Measurements from ENCODE around the gene HPD.
"Not testable (repeated sequence)": the region's sequence is repeated elsewhere in the genome, so short reads cannot be mapped to it uniquely, and the experiment has no call there.

Gene HPD

GRCh38 chr12:121861636-121862254 is 3.1 kb upstream of the HPD start:
- no peak for DNase-seq (ENCODE audit: low read depth)

- DNase-seq (ENCODE audit: low read depth): not testable (repeated sequence)
Observed at GRCh38 chr12:121860699-121861098, 2.0 kb upstream of the HPD start.

DNA sequence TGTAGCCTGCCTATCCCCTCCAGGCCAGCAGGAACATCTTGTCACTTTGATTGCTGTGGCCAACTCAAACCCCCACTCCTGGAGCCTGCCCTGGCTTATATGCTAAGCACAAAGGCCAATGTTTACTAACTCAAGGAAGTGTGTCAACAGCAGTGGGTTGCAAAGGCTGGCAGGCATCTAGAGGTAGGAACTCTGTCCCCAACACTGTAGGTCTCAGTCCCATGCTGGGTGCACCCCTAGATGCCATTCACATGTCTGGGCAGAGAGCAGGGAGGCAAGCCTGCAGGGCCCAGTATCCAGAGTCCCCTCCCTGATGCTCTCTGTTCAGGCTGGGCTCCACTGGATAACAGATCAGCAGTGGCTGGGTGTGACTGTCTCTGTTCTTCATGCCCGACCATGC is 1.6 kb upstream of the HPD start:
- DNase-seq (ENCODE audit: low read depth): no peak

DNA sequence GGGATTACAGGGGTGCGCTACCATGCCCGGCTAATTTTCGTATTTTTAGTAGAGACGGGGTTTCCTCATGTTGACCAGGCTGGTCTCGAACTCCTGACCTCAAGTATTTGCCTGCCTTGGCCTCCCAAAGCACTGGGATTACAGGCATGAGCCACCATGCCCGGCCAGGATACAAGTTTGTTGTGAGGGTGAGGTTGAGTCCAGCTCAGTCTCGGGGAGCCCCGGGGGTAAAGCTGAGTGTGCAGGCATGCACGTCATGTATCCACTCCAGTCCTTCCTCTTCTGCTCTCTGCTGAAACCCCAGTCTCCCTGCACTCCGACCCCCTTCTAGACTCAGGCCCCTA is 369 bp downstream of the HPD start:
- DNase-seq (ENCODE audit: low read depth): no peak

DNA sequence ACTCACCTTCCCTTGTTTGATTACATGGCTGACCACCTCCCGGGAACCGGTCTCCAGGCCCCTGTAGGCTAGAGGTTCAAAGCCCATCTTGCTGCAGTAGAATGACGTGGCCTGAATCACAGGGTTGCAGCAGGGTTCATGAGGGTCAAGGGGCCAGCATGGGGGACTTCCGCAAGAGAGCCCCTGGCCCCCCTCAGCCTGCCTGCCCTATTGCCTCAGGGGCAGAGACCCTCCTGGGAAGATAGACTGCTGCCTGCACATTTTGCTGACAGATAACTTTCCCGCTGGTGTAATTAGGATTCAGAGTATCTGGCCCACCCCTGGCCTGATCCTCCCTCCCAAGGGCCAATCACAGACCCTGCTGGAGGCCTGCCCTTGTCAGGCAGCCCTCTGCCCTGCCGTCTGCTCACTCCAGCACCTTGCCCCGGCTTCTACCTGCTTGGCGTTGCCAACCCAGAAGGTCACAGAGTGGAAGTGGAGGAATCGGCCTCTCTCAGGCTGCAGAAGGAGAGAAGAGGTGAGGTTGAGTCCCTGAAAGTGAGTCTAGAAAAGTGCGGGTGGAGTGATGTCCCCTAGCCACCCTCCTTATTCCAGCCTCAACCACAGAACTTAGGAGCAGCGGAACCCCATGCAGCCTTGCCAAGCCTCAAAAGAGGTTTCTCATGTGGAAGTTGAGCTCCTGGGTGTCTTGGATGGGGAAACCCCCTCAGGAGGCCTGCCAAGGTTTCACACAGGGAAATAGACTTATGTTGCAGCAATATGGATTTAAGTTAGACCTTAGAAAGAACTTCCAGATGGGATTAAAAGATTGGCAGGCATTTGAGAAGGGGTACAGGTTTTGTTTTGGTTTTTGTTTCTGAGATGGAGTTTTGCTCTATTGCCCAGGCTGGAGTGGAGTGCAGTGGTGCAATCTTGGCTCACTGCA is 1.1 kb downstream of the HPD start:
- no peak for DNase-seq (ENCODE audit: low read depth)

DNA sequence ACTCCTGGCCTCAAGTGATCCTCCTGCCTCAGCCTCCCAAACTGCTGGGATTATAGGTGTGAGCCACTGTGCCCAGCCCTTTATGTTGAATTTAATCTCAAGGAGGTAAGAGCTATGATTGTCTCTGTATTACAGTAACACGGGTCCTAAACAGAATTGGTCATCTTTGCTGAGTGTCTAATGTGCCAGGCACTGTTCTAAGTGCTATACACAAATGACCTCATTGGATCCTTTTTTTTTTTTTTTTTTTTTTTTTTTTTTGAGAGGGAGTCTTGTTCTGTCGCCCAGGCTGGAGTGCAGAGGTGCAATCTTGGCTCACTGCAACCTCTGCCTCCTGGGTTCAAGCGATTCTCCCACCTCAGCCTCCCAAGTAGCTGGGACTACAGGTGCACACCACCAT is 6.3 kb downstream of the HPD start:
- not testable (repeated sequence) for DNase-seq (ENCODE audit: low read depth)

DNA sequence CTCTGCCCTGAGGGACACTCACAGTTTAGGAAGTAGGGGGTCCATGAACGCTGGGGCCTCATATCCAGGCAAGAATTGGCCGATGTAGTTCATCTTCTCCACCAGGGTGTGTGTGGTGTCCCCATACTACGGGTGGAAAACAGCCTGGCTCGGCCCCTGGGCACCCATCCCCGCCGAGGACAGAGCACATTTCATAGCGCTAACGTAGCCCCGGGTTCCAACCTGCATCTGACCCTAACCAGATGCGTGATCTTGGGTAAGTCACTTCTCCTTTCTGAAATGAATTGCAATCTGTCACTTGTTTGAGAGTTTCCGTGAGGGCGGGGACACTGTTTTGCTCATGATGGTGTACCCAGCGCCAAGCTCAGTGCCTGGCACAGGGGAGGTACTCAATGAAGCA is 9.0 kb downstream of the HPD start:
- no peak for DNase-seq (ENCODE audit: low read depth)

DNA sequence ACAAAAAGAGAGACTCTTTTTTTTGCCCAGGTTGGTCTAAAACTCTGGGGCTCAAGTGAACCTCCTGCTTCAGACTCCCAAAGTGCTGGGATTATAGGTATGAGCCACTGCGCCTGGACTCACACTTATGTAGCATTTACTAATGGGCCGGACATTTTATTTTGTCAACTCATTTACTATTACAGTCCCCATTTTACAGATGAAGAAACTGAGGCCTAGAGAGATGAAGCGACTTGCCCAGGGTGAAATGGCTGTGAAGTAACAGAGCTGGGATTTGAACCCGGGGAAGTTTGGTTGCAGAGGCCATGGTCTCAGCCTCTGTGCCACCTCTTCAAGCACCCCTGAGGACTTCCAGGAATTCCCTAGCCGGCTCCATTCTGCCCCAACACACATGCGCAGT is 9.4 kb downstream of the HPD start:
- DNase-seq (ENCODE audit: low read depth): no peak

DNA sequence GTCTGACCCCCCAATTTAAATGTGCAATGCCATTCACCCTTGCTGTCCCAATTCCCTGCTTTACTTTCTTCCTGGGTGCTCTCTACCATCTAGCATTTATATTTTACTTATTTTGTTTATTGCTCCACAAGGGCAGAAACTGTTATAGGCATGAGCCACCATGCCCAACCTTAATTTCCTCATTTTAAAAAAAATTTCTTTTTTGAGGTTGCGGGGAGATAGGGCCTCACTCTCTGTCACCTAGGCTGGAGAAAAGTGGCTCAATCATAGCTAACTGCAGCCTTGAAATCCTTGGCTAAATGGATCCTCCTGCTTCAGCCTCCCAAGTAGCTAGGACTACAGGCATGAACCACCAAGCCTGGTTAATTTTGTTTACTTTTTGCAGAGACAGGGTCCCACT is 13.0 kb downstream of the HPD start:
- DNase-seq (ENCODE audit: low read depth): no peak

DNA sequence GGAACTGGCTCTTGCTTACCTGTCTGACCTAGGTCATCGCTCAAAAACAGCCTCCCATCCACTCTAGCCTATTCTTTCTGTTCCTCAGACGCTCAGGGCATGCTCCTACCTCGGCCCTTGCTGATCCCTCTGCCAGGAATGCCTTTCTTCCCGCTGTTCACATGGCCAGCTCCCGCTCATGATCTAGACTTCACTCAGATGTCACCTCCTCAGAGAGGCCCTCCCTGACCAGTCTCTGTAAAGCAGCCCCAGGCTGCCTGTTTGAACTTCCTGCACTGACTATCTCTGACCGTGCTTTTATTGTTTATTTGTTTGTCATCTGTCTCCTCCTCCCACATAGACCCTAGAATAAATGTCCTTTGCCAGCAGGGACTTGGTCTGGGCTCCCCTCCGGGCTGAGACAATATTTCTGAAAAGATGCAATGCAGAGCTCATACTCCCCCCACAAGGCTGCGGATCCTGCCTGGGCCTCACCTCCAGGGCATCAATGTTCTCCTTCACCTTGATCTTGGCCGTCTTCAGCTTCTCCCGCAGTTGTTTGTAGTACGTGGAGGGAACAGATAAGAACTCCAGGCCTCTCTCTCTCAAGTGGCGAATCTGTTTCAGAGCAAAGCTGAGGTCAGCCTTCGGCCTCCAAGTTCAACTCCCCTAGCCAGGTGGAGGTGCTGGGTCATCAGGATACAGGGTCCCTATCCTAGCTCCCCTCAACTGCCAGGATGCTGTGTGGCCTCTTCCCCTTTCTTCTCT is 15.2 kb downstream of the HPD start:
- DNase-seq (ENCODE audit: low read depth): no peak

DNA sequence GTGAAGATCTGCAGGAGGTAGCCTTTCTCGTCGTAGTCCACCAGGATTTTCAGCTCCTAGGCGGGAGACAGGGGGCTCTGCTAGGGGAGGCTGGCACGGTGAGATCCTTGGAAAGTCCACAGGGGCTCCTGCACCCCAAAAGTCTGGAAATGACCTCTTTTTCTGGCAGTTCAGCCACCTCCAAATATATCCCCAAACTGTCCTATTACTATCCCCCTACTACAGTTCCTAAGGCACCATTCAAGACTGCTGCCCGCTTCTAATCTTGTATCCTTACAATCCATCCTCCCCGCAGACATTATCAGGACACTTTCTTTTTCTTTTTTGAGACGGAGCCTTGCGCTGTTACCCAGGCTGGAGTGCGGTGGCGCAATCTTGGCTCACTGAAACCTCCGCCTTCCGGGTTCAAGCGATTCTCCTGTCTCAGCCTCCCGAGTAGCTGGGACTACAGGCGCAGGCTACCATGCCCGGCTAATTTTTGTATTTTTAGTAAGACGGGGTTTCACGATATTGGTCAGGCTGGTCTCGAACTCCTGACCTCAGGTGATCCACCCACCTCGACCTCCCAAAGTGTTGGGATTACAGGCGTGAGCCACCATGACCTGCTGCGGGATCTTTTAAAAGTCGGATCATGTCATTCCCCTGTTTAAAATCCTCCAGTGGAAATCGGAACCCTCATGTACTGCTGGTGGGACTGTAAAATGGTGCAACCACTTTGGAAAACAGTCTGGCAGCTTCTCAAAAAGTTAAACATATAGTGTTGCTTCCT is 18.5 kb downstream of the HPD start:
- DNase-seq (ENCODE audit: low read depth): no peak

DNA sequence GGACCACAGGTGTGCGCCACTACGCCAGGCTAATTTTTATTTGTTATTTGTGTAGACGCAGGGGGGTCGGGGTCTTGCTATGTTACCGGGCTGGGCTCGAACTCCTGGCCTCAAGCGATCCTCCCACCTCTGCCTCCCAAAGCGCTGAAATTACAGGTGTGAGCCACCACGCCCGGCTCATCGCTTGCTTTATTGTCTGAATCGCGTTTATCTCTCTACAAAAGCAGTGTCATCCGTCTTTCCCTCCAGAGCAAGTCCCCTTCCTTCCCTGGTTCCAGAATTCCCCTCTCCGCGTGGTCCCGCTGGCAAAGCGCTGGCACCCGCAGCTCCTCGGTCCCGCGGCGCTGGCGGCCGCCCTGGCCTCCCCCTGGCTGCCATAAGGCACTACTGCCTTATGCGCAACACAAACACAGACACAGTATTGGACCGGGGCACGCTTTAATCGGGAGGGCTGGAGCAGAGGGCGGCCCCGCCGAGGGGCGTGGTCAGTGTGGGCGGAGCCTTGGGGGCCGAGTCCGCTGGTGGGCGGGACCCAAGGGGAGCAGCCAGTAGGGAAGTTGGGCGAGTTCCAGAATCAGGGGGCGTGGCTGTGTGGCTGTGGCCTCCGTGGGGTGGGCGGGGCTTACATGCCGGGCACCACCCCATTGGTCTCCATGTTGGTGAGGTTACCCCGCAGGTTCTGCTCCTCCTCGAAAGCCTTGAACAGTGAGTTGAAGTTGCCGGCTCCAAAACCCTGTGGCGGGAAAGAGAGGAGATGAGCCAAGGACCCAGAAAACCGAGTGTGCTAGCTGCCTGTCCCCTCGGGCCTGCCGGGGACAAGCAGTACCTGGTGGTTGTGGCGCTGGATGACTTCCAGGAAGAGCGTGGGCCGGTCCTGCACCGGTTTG is 19.3 kb downstream of the HPD start:
- DNase-seq (ENCODE audit: low read depth): peak; percentile 99

- DNase-seq (ENCODE audit: low read depth): no peak
Observed at GRCh38 chr12:121838126-121838525, 20.5 kb downstream of the HPD start.

- no peak for DNase-seq (ENCODE audit: low read depth)
Observed at GRCh38 chr12:121837680-121838079, 21.0 kb downstream of the HPD start.

DNA sequence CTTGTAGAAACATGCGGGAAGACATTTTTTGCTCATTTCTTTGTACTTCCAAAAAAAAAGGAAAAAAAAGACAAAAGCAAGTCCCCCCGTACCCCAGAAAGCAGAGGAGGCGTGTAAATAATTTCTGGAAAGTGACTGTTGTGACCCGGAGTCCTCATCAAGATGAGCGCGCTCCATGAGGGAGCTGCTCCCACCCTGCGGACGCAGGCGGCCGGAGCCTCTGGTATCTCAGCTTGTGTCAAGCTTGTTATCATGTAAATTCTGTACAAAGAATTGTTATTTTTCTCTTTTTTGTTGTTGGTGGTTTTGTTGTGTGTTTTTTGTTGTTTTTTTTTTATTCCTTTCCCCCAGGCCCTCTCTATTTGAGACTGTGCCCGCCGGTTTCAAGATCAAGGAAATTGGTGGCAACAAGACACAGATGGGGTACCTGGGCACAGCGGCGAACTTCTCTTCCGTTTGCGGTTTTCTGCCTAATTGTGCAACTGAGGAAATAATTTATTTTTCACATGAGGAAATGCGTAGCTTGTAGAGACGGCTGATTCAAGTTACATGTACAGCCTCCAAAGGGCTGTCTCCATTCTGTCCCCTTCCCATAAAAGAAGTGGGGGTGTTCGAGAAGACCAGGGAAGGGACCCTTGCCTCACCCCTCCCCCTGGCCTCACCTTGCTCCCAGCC is 27.0 kb downstream of the HPD start:
- no peak for DNase-seq (ENCODE audit: low read depth)

- no peak for DNase-seq (ENCODE audit: low read depth)
Observed at GRCh38 chr12:121830588-121831265, 27.9 kb downstream of the HPD start.

DNA sequence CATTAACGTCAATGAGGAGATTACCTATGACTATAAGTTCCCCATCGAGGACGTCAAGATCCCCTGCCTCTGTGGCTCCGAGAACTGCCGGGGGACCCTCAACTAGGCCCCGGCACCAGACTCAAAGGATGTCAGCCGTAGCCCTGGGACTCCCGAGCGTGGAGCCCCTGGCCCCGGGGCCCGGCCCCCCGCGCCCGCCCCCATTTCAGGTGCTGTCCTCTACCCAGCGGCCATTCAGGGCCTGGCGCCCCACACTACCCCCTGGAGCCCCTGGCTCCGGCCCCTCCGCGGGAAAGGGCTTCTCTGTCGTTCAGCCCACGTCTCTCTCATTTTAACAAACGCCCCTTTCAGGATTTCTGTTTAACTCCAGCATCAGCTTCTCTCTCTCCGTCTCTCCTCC is 28.5 kb downstream of the HPD start:
- DNase-seq (ENCODE audit: low read depth): no peak

GRCh38 chr12:121829250-121829918 is 29.3 kb downstream of the HPD start:
- no peak for DNase-seq (ENCODE audit: low read depth)

DNA sequence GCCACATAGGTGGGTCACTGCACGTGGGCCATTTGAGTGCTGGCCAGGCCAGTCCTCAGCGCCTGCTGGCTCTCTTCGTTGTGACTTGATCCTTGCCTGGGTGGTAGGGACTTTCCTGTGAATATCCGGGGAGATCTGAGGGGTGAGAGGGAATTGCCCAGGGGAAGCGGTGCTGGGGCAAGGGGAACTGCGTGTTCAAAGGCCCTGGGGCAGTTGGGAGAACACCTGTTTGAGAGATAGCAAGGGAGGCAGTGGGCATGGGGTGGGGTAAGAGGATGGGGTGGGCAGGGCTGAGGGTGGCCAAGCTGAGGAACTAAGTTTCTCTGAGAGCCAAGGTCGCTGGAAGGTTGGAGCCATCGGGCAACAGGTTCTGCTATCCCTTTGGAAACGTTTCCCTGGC is 29.8 kb downstream of the HPD start:
- DNase-seq (ENCODE audit: low read depth): no peak

DNA sequence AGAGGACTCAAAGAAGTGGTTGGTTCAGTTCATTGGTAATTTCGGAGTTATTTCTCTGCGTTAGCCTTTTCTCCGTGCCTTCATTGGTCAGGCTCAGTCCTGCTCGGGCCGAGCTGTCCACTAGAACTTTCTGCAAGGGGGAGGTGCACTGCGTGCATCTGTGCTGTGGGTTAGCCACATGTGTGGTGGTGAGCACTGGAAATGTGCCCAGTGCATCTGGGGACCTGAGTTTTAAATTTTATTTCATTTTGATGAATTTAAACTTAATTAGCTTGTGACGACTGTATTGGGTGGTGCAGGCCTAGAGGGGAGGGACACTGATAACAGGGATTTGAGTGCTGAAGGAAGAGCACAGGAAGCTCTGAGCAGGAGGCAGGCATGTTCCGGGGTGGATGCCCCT is 30.4 kb downstream of the HPD start:
- no peak for DNase-seq (ENCODE audit: low read depth)
